A549 treated with AZD9567 at 1 μM for 4 hours (cell line): ENCODE measurements around the gene PIGV. TPM values are rescaled to one million over a fixed set of nuclear protein-coding genes. Genes with fewer than 3 reads are reported as not detected.

Experiments used
- total RNA-seq: library from RNA; stranded (reverse); fragments of 200-300 nt; extraction: Qiagen RNA extraction; gene quantifications from 5 replicates; pipeline ENCODE4 v1.2.3, GENCODE V29; 2022; ENCODE audit not compliant: insufficient read depth

PIGV gene
- 5.2 to 10.8 TPM (median 6.2 TPM) in 5 replicates for total RNA-seq

DNA sequence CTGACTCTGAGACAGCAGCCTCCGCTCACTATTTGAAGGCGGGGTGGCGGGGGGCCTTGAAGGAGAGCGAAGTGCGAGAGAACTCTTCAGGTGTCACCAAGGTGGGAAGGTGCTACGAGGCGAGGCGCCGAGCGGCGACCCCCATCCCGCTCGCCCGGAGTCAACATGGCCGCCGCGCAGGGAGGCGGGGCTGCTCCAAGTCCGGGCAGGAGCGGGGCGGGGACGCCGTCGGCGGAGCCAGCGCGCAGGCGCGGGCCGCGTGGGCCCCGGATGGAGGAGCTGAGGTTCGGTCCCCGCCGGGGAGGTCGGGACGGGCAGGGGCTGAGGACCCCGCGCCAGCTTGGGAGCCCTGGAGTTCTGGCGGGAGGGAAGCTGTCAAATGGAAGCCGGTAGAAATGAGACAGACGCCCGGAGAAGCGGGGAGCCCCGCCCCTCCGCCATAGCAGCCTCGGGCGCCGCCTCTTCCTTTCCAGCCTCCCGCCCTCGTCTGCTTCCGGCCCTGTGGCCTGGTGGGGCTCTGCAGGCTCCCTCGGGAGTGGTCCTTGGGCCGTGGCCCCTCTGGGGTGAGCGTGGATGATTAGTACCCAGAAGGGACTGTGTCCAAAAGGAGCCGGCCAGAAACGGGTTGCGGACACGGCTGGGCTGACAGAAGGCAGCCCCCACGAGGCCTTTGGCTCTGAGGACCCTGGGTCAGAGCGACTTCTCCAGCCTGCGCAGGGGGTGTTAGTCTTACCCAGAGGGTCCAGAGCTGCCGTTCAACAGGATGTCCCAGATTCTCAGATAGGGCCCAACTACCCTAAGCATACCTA lies at the start of gene PIGV:
PIGV (plus strand) TSS at position 245 of the 809 bp plus-strand sequence. CDS start 2,866 bp downstream, outside the sequence.

DNA sequence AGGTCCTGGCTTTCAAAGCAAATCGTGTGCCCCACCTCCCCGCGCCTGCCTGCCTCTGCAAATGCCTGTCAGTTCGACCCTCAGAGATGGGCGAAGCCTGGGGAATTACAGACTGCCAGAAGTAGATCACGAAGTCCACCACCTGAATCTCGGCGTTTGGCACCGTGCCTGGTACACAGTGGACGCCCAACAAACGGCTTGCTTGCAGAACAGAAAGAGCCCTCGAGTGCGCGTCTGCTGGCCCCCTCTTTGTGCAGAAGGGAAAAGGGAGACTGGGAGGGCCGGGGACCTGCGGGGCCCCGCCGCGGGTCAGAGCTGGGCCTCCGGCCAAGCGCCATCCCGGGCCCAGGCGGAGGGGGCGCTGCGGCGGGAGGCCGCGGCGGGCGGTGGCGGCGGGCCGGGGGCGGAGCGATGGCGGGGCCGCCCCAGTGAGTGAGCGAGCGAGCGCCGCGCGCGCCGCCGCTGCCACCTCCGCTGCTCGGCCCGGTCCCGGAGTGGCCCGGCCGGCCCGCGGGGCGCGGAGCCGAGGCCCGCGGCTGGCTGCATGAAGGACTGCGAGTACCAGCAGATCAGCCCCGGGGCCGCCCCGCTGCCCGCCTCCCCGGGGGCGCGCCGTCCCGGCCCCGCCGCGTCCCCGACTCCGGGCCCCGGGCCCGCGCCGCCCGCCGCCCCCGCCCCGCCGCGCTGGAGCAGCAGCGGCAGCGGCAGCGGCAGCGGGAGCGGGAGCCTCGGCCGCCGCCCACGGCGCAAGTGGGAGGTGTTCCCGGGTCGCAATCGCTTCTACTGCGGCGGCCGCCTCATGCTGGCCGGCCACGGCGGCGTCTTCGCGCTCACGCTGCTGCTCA lies 38.7 kb downstream of the PIGV start, which contains the start of gene ZDHHC18:
ZDHHC18 (plus strand) TSS at position 428 of the 845 bp plus-strand sequence; CDS start at position 545, 117 bp downstream.

Other genes with a start within 250 kb of the PIGV start
- gene ARID1A, start 91.9 kb upstream of the PIGV start, total RNA-seq, result 30.5 to 34.2 TPM (median 31.8 TPM) in 5 replicates
- gene ZDHHC18, start 38.7 kb downstream of the PIGV start, total RNA-seq, result 37.8 to 41.1 TPM (median 39.8 TPM) in 5 replicates
- gene SFN, start 75.2 kb downstream of the PIGV start, total RNA-seq, result 451 to 650 TPM (median 573 TPM) in 5 replicates
- gene GPN2, start 102.3 kb downstream of the PIGV start, total RNA-seq, result 27.0 to 32.6 TPM (median 28.5 TPM) in 5 replicates
- gene GPATCH3, start 112.5 kb downstream of the PIGV start, total RNA-seq, result 9.7 to 10.3 TPM (median 10.0 TPM) in 5 replicates
- gene NR0B2, start 126.0 kb downstream of the PIGV start, total RNA-seq, result 0.09 to 0.12 TPM (median 0.11 TPM) in 3 of 5 replicates, not detected in the others
- gene NUDC, start 133.8 kb downstream of the PIGV start, total RNA-seq, result 117 to 144 TPM (median 127 TPM) in 5 replicates
- gene KDF1, start 172.5 kb downstream of the PIGV start, total RNA-seq, result 0.05 to 0.15 TPM (median 0.13 TPM) in 3 of 5 replicates, not detected in the others
- 188 to 268 TPM (median 262 TPM) in 5 replicates for gene TRNP1, start 205.7 kb downstream of the PIGV start, total RNA-seq
- gene TENT5B, start 224.9 kb downstream of the PIGV start, total RNA-seq, result 0.87 to 1.2 TPM (median 1.0 TPM) in 4 of 5 replicates, not detected in the other